Stimulated activated CD8-positive, alpha-beta memory T cell treated with anti-CD3 and anti-CD28 coated beads, Interleukin-12 subunit alpha, Interleukin-12 subunit beta, amount 100 ng/mL, for 24 hours (primary cell): ENCODE measurements around the gene LAT.
"Not testable (repeated sequence)": the region's sequence is repeated elsewhere in the genome, so short reads cannot be mapped to it uniquely, and the experiment has no call there.

Experiments used
- DNase-seq: peaks from one replicate; pipeline ENCODE4 v3.0.0-alpha.2; 2020; ENCODE audit errors: extremely low read depth

LAT gene, protein sequence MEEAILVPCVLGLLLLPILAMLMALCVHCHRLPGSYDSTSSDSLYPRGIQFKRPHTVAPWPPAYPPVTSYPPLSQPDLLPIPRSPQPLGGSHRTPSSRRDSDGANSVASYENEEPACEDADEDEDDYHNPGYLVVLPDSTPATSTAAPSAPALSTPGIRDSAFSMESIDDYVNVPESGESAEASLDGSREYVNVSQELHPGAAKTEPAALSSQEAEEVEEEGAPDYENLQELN

DNA sequence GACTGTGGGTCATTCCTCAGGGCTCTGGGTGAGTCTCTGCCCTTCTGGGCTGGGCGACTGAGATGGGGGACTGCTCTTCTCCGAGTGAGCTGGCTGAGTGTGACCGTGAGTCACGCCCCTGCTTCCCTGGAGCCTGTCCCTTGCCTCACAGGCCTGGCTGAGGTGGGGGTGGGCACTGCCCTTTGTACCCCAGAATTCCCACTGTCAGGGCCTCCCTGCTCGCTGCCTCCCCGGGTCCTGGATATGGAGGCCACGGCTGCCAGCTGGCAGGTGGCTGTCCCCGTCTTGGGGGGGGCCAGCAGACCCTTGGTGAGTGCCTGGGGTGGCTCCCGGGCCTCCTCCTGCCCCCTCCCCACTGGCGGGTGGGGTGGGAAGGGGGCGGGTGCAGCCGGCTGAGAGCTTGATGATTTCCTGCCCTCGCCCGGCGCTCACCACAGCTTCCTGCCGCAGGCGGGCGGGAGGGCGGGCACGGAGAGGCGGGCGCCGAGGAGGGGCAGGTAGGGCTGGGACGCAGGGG lies at the start of gene LAT:
Gene LAT, plus strand, starts transcription at position 434 of the 517 bp plus-strand sequence. CDS start 366 bp downstream, outside the sequence.
- no peak for DNase-seq

DNA sequence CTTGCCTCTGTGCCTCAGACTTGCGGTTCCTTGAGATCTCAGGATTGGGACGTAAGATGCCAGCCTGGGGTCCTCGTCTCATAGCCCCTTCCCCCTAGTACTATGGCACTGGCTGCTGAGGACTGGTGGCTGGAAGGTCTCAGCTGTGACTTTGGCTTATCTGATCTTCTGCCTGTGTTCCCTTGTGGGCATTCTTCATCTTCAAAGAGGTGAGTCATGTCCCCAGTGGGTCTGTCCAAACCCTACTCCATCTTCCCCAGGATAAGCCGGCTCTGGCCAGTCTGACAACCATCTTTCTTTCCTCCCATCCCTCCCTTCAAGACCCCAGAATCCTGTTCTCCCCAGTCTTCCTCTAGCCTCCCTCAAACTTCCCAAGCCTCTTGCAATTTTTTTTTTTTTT lies 49.5 kb upstream of the LAT start:
- no peak for DNase-seq

DNA sequence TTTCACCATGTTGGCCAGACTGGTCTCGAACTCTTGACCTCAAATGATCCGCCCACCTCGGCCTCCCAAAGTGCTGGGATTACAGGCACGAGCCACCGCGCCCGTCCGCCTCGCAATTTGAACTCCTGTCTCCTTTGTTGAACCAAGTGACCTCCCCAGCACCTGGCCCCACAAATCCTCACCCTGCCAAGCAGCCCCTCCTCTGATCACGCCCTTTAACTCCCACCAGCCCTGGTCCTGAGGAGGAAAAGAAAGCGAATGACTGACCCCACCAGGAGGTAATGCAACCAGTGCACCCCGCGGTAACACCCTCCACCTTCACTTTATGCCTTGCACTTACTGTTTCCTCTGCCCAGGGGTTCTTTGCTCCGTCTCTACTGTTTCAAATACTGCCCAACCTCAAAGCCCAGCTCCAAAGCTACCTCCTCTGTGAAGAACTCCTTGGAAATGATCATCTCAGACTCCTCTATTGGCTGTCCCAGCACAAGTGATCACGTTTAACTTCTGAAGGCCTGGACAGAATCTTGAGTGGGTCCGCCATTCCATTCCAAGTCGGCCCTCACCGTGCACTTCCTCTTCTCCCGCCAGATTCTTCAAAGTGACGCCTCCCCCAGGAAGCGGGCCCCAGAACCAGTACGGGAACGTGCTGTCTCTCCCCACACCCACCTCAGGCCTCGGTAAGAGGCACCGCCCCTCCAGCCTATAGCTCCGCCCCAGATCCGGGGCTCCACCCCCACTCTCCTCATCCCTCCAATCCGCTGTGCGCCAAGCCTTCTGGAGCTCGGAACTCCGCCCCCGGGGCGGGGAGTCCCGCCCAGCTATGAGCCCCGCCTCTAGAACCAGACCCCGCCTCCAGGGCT lies 48.7 kb upstream of the LAT start:
- DNase-seq = peak; percentile 56

DNA sequence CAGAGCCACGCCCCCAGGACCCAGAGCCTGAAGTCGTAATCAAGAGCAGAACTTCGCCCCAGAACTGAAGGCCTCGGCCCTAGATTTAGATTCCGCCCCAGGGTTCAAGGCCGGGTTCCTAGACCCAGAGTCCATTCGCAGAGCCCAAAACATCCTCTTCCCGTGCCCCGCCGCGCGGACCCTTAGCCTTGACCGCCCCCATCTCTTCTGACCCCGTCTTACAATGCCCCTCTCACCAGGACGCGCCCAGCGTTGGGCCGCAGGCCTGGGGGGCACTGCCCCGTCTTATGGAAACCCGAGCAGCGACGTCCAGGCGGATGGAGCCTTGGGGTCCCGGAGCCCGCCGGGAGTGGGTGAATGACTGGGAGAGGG lies 48.1 kb upstream of the LAT start:
- DNase-seq = no peak

DNA sequence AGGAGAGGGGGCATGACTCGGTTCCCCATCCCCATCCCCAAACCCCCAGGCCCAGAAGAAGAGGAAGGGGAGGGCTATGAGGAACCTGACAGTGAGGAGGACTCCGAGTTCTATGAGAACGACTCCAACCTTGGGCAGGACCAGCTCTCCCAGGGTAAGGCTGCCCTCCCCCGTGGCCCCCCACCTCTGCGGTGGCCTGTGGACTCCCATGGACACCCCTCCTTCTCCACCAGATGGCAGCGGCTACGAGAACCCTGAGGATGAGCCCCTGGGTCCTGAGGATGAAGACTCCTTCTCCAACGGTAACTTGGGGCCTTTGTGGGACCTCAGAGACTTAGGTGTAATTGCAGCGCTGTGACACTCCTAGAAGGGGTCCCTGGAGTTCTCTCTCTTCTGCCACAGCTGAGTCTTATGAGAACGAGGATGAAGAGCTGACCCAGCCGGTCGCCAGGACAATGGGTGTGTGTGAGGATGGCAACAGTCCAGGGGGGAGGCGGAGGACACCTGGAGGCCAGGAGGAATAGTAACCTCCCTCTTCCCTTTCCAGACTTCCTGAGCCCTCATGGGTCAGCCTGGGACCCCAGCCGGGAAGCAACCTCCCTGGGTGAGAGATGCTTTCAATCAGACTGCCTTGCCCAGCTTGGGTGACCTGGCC lies 47.5 kb upstream of the LAT start:
- DNase-seq = no peak

DNA sequence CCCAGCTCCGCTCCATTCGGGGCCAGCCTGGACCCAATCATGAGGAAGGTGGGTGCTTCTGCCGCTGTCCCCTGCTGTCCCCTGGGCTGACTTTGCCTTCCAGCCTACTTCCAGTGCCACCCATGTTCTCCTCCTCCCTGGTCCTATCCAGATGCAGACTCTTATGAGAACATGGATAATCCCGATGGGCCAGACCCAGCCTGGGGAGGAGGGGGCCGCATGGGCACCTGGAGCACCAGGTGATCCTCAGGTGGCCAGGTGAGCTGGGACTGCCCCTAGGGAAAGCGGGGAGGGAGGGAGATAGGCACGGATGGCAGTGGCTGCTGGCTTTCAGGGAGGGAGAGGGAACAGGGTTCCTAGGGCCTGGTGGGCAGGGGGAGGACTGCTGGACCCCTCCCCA lies 46.1 kb upstream of the LAT start:
- DNase-seq = no peak

DNA sequence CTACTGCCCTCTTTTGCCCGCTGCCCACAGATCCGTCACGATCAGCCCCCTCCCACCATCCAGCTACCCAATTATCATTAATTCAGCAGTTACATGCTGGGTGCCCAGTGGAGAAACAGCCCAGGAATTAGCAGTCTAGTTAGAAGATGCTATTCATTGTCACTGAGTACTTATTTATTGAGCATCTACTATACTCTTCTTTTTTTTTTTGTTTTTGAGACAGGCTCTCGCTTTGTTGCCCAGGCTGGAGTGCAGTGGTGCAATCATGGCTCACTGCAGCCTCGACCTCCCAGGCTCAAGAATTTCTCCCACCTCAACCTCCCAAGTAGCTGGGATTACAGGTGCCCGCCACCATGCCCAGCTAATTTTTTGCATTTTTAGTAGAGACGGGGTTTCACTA lies 45.0 kb upstream of the LAT start:
- DNase-seq = not testable (repeated sequence)

DNA sequence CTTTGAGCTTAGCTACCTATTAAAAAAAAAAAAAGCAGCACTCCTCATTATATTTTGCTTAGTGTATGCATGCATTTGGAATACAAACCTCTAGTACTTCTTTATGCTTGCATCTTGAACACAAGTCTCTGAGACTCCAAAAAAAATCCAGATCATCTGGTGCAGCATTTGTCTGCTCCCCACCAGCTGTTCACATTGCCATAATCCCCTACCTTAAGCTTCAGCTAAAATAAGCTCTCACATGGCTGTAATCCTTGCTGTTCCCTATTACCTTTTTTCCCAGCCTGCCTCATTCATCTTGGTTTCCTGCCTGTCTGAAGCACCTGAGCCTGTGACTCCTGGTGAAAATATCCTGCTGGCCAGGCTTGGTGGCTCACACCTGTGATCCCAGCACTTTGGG lies 41.6 kb upstream of the LAT start:
- no peak for DNase-seq

DNA sequence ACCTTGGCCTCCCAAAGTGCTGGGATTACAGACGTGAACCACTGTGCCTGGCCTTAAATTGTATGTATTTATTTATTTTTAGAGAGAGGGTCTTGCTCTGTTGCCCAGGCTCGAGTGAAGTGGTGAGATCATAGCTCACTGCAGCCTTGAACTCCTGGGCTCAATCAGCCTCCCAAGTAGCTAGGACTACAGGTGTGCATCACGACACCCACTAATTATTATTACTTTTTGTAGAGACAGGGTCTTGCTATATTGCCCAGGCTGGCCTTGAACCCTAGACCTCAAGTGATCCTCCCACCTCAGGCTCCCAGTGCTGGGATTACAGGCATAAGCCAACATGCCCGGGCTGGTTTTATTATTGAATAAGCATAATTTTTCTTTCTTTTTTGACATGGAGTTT lies 38.2 kb upstream of the LAT start:
- DNase-seq = no peak

DNA sequence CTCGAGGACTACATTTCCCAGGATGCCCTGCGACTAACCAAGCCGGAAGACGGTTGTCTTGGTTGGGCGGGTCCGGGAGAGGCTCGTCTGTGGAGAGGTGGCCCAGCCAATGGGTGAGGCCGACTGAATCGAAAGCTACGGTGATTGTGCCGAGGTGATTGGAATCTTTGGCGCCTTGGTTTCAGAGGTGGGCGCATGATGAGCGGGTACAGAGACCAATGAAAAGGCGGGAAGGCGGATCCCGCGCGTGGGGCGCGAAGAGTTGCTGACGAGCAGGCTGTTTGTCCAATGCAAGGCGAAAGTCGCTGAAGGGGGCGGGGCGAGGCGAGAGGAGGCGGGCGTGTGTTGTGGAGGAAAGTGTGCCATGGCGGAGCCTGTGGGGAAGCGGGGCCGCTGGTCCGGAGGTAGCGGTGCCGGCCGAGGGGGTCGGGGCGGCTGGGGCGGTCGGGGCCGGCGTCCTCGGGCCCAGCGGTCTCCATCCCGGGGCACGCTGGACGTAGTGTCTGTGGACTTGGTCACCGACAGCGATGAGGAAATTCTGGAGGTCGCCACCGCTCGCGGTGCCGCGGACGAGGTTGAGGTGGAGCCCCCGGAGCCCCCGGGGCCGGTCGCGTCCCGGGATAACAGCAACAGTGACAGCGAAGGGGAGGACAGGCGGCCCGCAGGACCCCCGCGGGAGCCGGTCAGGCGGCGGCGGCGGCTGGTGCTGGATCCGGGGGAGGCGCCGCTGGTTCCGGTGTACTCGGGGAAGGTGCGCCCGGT lies 34.0 kb upstream of the LAT start, which contains the start of gene NFATC2IP:
Gene NFATC2IP, plus strand, starts transcription at position 290 of the 762 bp plus-strand sequence. Its CDS starts 75 bp downstream, at position 365.
- DNase-seq = peak; percentile 99

DNA sequence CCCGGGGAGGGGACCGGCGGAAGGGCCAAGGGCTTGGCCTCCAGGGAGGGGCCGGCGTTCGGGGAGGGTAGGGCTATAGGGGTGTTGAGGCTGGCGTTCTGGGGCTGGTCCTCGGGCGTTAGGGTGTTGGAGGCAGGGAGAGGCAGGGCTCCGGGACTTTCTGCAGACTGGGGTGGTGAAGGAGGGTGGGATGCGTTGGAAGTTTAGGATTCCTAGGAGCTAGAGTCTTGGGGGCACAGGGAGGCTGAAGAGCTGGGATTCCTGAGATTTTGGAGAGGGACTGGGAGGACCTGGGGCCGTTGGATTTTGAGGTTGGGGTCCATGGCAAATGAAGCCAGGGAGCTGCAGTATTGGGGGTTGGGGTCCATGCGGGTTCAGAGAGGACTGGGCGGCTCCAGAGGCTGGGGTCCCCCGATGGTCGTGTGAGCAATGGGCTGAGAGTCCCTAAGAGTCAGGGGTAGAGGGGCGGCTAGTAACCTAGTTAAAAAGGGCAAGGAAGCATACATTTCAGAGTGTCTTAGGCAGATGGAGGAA lies 33.4 kb upstream of the LAT start:
- DNase-seq = no peak

DNA sequence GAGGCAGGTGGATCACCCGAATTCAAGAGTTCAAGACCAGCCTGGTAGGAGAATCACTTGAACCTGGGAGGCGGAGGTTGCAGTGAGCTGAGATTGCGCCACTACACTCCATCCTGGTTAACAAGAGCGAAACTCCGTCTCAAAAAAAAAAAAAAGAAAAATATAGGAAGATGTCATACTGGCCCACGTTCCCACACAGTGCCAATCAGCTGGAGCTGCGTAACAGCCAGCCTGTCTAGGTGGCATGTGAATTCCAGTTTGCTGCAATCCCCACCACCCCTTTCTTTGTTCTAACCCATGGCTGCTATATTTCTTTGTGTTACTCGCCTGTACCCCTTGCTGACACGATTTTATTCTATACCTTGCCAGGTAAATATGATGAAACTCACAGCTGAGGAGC lies 26.6 kb upstream of the LAT start:
- DNase-seq = no peak

DNA sequence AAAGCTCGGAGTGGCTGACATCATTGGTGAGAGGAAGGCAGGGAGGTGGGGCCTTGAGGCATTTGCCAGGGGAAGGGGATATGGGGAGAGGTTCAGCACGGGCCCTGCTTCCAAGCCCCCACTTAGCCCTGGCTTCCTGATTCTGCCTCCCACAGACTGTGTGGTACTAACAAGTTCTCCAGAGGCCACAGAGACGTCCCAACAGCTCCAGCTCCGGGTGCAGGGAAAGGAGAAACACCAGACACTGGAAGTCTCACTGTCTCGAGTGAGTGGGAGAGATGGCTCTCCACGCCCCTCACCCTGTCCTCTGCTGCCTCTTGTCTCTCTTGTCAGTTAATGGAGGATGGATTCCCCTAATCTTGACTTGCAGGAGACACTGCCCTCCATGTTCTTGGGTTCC lies 26.0 kb upstream of the LAT start:
- no peak for DNase-seq

DNA sequence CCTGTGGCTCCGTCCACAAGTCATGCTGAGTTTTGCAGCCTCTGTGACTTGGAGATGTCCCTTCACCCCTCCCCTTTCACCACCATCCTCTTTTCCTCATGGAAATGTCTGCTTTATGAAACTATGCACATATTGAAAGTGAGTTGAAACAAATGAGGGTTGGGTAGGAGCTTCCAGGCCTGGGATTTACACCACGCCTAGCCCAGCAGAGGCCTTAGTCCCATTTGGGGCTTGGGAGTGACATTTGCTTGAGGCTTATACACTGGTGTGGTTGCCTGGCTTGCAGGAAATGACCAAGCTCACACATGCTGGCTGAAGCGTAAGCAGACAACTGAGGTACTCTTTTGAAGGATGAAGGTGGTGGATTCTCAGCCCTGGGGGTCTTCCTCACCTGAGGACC lies 20.8 kb upstream of the LAT start:
- no peak for DNase-seq

DNA sequence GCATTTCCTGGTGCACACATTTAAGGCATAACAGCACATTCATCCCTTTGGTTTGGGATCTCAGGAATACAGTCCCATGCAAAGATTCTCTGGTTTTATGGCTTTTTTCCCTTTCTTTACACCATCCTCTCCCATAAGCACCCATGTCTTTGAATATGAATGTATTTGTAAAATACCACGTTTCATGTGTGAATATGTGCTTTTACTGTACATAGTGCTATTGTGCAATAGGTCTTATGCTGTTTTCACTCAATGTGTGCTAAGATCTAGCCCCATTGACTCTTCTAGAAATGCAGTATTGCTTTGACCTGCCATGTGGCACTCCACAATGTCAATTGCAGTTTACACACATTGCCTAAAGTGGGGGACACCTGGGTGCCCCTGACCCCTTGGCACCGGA lies 20.4 kb upstream of the LAT start:
- DNase-seq = no peak

DNA sequence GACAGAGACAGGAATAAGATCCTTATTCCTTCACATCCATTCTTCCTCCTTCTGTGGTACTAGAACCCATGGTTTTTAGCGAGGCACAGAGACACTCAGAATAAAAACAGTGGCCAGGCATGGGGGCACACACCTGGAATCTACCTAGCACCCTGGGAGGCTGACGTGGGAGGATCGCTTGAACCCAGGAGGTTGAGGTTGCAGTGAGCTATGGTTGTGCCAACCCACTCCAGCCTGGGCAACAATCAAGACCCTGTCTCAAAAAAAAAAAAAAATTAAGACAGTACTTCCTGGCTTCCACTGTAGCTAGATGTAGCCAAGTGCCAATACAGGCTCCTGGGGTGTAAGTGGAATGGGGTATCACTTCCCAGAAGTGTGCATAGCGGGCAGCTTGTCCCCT lies 17.7 kb upstream of the LAT start:
- no peak for DNase-seq

DNA sequence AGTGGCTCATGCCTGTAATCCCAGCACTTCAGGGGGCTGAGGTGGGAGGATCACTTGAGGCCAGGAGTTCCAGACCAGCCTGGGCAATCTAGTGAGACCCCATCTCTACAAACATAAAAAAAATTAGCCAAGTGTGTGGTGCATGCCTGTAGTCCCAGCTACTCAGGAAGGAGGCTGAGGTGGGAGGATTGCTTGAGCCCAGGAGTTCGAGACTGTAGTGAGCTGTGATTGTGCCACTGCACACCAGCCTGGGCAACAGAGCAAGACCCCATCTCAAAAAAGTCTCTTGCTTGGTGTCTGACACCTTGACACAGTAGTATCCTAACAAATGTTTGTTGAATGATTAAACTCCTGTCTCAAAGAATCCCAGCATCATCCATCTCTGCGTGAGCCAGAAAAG lies 15.2 kb upstream of the LAT start:
- DNase-seq = not testable (repeated sequence)

DNA sequence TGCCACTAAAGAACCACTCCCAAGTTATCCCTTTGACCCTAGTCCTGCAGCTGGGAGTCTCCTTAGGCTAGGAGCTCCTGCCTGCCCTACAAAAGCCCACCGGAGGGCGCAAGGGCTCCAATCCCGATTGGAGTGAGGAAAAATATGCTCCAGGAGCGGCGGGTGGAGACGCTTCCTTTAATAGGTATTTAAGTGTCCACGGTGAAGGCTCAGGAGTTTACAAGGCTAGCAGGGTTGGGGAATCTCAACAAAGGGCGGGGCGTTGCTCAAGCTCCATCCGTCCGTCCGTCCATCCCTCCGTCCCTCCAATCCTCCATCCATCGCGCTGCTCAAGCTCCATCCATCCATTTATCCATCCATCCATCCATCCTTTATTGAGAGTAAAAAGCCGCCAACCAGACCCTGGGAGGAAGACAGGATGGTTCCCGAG lies 10.8 kb upstream of the LAT start:
- no peak for DNase-seq

DNA sequence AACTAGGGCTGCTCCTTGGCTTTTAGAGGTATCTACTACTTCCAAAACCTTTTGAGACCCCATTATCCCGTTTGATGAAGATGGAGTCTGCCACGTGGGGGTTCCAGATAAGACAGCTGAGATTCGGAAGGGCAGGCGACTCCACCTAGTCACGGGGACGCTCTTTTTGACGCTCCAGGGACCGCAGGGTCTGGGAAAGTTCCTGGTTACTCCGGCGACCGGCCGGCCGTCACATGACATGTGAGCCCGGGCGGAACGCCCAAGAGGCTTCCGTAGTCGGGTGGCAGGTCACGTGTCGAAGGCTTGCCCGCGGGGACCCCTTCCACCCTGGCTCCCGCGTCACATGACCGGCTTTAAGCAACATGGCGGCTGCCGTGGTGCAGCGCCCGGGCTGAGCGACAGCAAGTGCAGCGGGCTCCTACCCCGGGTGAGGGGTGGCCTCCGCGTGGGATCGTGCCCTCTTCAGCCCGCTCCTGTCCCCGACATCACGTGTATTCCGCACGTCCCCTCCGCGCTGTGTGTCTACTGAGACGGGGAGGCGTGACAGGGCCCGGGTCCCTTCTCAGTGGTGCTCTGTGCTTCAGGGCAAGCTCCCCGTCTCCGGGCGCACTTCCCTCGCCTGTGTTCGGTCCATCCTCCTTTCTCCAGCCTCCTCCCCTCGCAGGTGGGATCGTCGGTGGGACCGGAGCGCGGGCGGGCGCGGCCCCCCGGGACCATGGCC lies 10.3 kb upstream of the LAT start, which contains the start of gene SPNS1:
Gene SPNS1, plus strand, starts transcription at position 342 of the 721 bp plus-strand sequence. Its CDS starts 374 bp downstream, at position 716.
- DNase-seq = peak; percentile 89

DNA sequence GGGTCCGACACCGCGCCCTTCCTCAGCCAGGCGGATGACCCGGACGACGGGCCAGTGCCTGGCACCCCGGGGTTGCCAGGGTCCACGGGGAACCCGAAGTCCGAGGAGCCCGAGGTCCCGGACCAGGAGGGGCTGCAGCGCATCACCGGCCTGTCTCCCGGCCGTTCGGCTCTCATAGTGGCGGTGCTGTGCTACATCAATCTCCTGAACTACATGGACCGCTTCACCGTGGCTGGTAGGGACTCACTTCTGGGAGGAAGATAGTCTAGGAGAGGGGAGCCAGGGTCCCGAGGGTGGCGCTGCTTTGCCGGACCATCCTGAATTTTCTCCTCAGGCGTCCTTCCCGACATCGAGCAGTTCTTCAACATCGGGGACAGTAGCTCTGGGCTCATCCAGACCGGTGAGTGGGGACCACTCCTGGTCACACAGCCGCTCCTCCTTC lies 9.7 kb upstream of the LAT start:
- DNase-seq = no peak
